IgD-negative memory B cell (primary cell): Measurements from ENCODE around the gene OR2F1. TPM values are rescaled to one million over a fixed set of nuclear protein-coding genes. Genes with fewer than 3 reads are reported as not detected.

Experiments
- H3K27ac Mint-ChIP-seq, 3 donors: one replicate each; pipeline ENCODE4 v1.8.0; 2020 to 2022; ENCODE audit warnings: mild to moderate bottlenecking in 3 of 3, mixed read lengths in 3 of 3, moderate library complexity in 1 of 3
- H3K27me3 Mint-ChIP-seq: one replicate; pipeline ENCODE4 v1.8.0; 2021; ENCODE audit warnings: mixed read lengths
- H3K36me3 Mint-ChIP-seq: one replicate; pipeline ENCODE4 v1.8.0; 2020; ENCODE audit warnings: mild to moderate bottlenecking, mixed read lengths
- H3K4me1 Mint-ChIP-seq, 3 donors: one replicate each; pipeline ENCODE4 v1.8.0; 2020 to 2022; ENCODE audit warnings: mixed read lengths in 3 of 3, mild to moderate bottlenecking in 1 of 3
- H3K4me3 Mint-ChIP-seq, 4 donors: one replicate each; pipeline ENCODE4 v1.8.0; 2020 to 2022; ENCODE audit warnings: mild to moderate bottlenecking in 4 of 4, mixed read lengths in 4 of 4, moderate library complexity in 3 of 4
- H3K9me3 Mint-ChIP-seq, 3 donors: one replicate each; pipeline ENCODE4 v1.8.0; 2020 to 2021; ENCODE audit warnings: mixed read lengths in 3 of 3, mild to moderate bottlenecking in 1 of 3
- polyA plus RNA-seq: library from polyadenylated mRNA; unstranded; fragments of 300-500 nt; fragmentation: Illumina TruSeq; gene quantifications from one replicate; pipeline ENCODE4 v1.2.3, GENCODE V29; 2021

Gene OR2F1
- polyA plus RNA-seq, 1 donor from 2014 or later = not detected

GRCh38 chr7:143936087-143937009 lies 18.3 kb upstream of the OR2F1 start:
- Mint-ChIP-seq H3K36me3 (peaks cover 1% of the 10 kb centered on the region), H3K4me3 (no peak overlapping the region), H3K27me3 (peaks cover 9% of the 10 kb centered on the region), H3K9me3 (peaks cover 0 to 3% (median 2%) of the 10 kb centered on the region in 3 donors), H3K4me1 (no peaks in the 10 kb centered on the region), H3K27ac (no peak overlapping the region)

GRCh38 chr7:143938379-143939243 lies 16.0 kb upstream of the OR2F1 start:
- H3K36me3 Mint-ChIP-seq = no peaks in the 10 kb centered on the region
- H3K27ac Mint-ChIP-seq = no peak overlapping the region
- peaks cover 0 to 2% (median 0%) of the 10 kb centered on the region in 3 donors for H3K4me1 Mint-ChIP-seq
- H3K9me3 Mint-ChIP-seq = no peaks in the 10 kb centered on the region
- H3K4me3 Mint-ChIP-seq = no peak overlapping the region
- H3K27me3 Mint-ChIP-seq = peaks cover 5% of the 10 kb centered on the region

- peaks cover 0 to 2% (median 0%) of the 10 kb centered on the region in 3 donors for H3K4me1 Mint-ChIP-seq
Measured at GRCh38 chr7:143945423-143945822, 9.2 kb upstream of the OR2F1 start.

GRCh38 chr7:143947111-143947510 lies 7.5 kb upstream of the OR2F1 start:
- H3K9me3 Mint-ChIP-seq = peaks cover 0 to 3% (median 2%) of the 10 kb centered on the region in 3 donors
- no peak overlapping the region for H3K4me3 Mint-ChIP-seq
- no peaks in the 10 kb centered on the region for H3K4me1 Mint-ChIP-seq
- H3K27ac Mint-ChIP-seq = no peak overlapping the region
- peaks cover 2% of the 10 kb centered on the region for H3K36me3 Mint-ChIP-seq
- peaks cover 3% of the 10 kb centered on the region for H3K27me3 Mint-ChIP-seq

More at GRCh38 chr7:143945423-143945822, 9.2 kb upstream of the OR2F1 start:
- no peak overlapping the region for H3K27ac Mint-ChIP-seq
- H3K9me3 Mint-ChIP-seq = peaks cover 0 to 3% (median 2%) of the 10 kb centered on the region in 3 donors
- H3K36me3 Mint-ChIP-seq = peaks cover 2% of the 10 kb centered on the region
- H3K4me3 Mint-ChIP-seq = no peak overlapping the region
- peaks cover 3% of the 10 kb centered on the region for H3K27me3 Mint-ChIP-seq

GRCh38 chr7:143948733-143949132 lies 5.9 kb upstream of the OR2F1 start:
- no peaks in the 10 kb centered on the region for H3K4me1 Mint-ChIP-seq
- peaks cover 0 to 3% (median 2%) of the 10 kb centered on the region in 3 donors for H3K9me3 Mint-ChIP-seq
- H3K36me3 Mint-ChIP-seq = peaks cover 2% of the 10 kb centered on the region
- peaks cover 3% of the 10 kb centered on the region for H3K27me3 Mint-ChIP-seq
- H3K27ac Mint-ChIP-seq = no peak overlapping the region
- no peak overlapping the region for H3K4me3 Mint-ChIP-seq

GRCh38 chr7:143953421-143953820 lies 1.2 kb upstream of the OR2F1 start:
- no peaks in the 10 kb centered on the region for H3K4me1 Mint-ChIP-seq
- no peak overlapping the region for H3K4me3 Mint-ChIP-seq
- H3K27me3 Mint-ChIP-seq = peaks cover 4% of the 10 kb centered on the region
- peaks cover 0 to 2% (median 0%) of the 10 kb centered on the region in 3 donors for H3K9me3 Mint-ChIP-seq
- H3K36me3 Mint-ChIP-seq = peaks cover 2% of the 10 kb centered on the region
- no peak overlapping the region for H3K27ac Mint-ChIP-seq

- H3K36me3 Mint-ChIP-seq = peaks cover 2% of the 10 kb centered on the region
- H3K4me3 Mint-ChIP-seq = no peak overlapping the region
- peaks cover 0 to 2% (median 0%) of the 10 kb centered on the region in 3 donors for H3K4me1 Mint-ChIP-seq
- peaks cover 4% of the 10 kb centered on the region for H3K27me3 Mint-ChIP-seq
- no peak overlapping the region for H3K27ac Mint-ChIP-seq
- H3K9me3 Mint-ChIP-seq = peaks cover 0 to 2% (median 0%) of the 10 kb centered on the region in 3 donors
Measured at GRCh38 chr7:143954135-143954534, 509 bp upstream of the OR2F1 start.

- Mint-ChIP-seq H3K9me3 (peaks cover 0 to 2% (median 0%) of the 10 kb centered on the region in 3 donors), H3K36me3 (no peaks in the 10 kb centered on the region), H3K4me1 (peaks cover 0 to 2% (median 0%) of the 10 kb centered on the region in 3 donors), H3K27me3 (peaks cover 5% of the 10 kb centered on the region), H3K27ac (no peak overlapping the region), H3K4me3 (no peak overlapping the region)
Measured at GRCh38 chr7:143958781-143959180, 4.1 kb downstream of the OR2F1 start.

- Mint-ChIP-seq H3K36me3 (no peaks in the 10 kb centered on the region), H3K4me1 (peaks cover 0 to 2% (median 0%) of the 10 kb centered on the region in 3 donors), H3K27ac (no peak overlapping the region), H3K4me3 (no peak overlapping the region), H3K27me3 (peaks cover 5% of the 10 kb centered on the region), H3K9me3 (peaks cover 0 to 2% (median 0%) of the 10 kb centered on the region in 3 donors)
Measured at GRCh38 chr7:143960813-143961610, 6.4 kb downstream of the OR2F1 start.

GRCh38 chr7:143965280-143965679 lies 10.6 kb downstream of the OR2F1 start:
- Mint-ChIP-seq H3K4me3 (no peak overlapping the region), H3K4me1 (no peaks in the 10 kb centered on the region), H3K9me3 (peaks cover 0 to 2% (median 0%) of the 10 kb centered on the region in 3 donors), H3K27ac (no peak overlapping the region), H3K36me3 (no peaks in the 10 kb centered on the region), H3K27me3 (peaks cover 3% of the 10 kb centered on the region)

- H3K9me3 Mint-ChIP-seq = peaks cover 0 to 1% (median 0%) of the 10 kb centered on the region in 3 donors
- no peaks in the 10 kb centered on the region for H3K4me1 Mint-ChIP-seq
- peaks cover 2% of the 10 kb centered on the region for H3K27me3 Mint-ChIP-seq
- no peaks in the 10 kb centered on the region for H3K36me3 Mint-ChIP-seq
- H3K4me3 Mint-ChIP-seq = no peak overlapping the region
- H3K27ac Mint-ChIP-seq = no peak overlapping the region
Measured at GRCh38 chr7:143967398-143967797, 12.8 kb downstream of the OR2F1 start.

GRCh38 chr7:143973870-143974416 lies 19.3 kb downstream of the OR2F1 start:
- H3K9me3 Mint-ChIP-seq = peaks cover 0 to 2% (median 0%) of the 10 kb centered on the region in 3 donors
- H3K27ac Mint-ChIP-seq = no peak overlapping the region
- no peaks in the 10 kb centered on the region for H3K36me3 Mint-ChIP-seq
- no peaks in the 10 kb centered on the region for H3K27me3 Mint-ChIP-seq
- H3K4me1 Mint-ChIP-seq = no peaks in the 10 kb centered on the region
- H3K4me3 Mint-ChIP-seq = no peak overlapping the region

GRCh38 chr7:143974459-143974858 lies 19.8 kb downstream of the OR2F1 start:
- H3K36me3 Mint-ChIP-seq = no peaks in the 10 kb centered on the region
- no peaks in the 10 kb centered on the region for H3K27me3 Mint-ChIP-seq
- H3K9me3 Mint-ChIP-seq = peaks cover 0 to 2% (median 0%) of the 10 kb centered on the region in 3 donors
- no peak overlapping the region for H3K27ac Mint-ChIP-seq
- H3K4me1 Mint-ChIP-seq = no peaks in the 10 kb centered on the region
- H3K4me3 Mint-ChIP-seq = no peak overlapping the region

- Mint-ChIP-seq H3K4me1 (no peaks in the 10 kb centered on the region), H3K9me3 (peaks cover 0 to 2% (median 0%) of the 10 kb centered on the region in 3 donors), H3K27me3 (no peaks in the 10 kb centered on the region), H3K36me3 (no peaks in the 10 kb centered on the region), H3K27ac (no peak overlapping the region), H3K4me3 (no peak overlapping the region)
Measured at GRCh38 chr7:143975617-143976016, 21.0 kb downstream of the OR2F1 start.
